WTC11 (cell line): ENCODE data around the gene C6orf118. TPM values are rescaled to one million over a fixed set of nuclear protein-coding genes. Genes with fewer than 3 reads are reported as not detected.
A peak's percentile ranks its signal among the peaks of the same experiment; 100 is the strongest.

ENCODE experiments used
- ATAC-seq: fragments of 200-7000 bp; cut with Tn5 transposase; 2 replicates; pipeline ENCODE4 v1.10.0; 2021; ENCODE audit warnings: mild to moderate bottlenecking, moderate library complexity
- CTCF ChIA-PET: fragments of 300-600 bp; sonication (Branson Sonifier 250); formaldehyde crosslinking; loops from one replicate; lab custom pipeline; 2021; ENCODE audit warnings: antibody characterized with exemption; lab: Charles Lee
- POLR2A ChIA-PET: fragments of 350-600 bp; sonication (Branson Sonifier 250); formaldehyde crosslinking; loops from one replicate; lab custom pipeline; 2021; ENCODE audit warnings: antibody characterized with exemption; lab: Charles Lee
- DNase-seq: peaks from one replicate; pipeline ENCODE4 v3.0.0; 2021; ENCODE audit warnings: low spot score
- H3K27ac Mint-ChIP-seq: 2 replicates; pipeline ENCODE4 v1.8.0; 2021; ENCODE audit warnings: mixed read lengths
- H3K27me3 Mint-ChIP-seq: 2 replicates; pipeline ENCODE4 v1.8.0; 2021; ENCODE audit warnings: low read depth, mild to moderate bottlenecking, moderate library complexity, mixed read lengths
- H3K36me3 Mint-ChIP-seq: 2 replicates; pipeline ENCODE4 v1.8.0; 2021; ENCODE audit warnings: mixed read lengths
- H3K4me1 Mint-ChIP-seq: 2 replicates; pipeline ENCODE4 v1.8.0; 2022; ENCODE audit warnings: mixed read lengths
- H3K4me3 Mint-ChIP-seq: 2 replicates; pipeline ENCODE4 v1.8.0; 2021; ENCODE audit warnings: mild to moderate bottlenecking, moderate library complexity, mixed read lengths
- H3K9me3 Mint-ChIP-seq: 2 replicates; pipeline ENCODE4 v1.8.0; 2021; ENCODE audit warnings: mixed read lengths
- ATF1 ChIP-seq: sonication (generic); formaldehyde crosslinking; IDR thresholded peaks from 2 replicates; pipeline ENCODE4 v1.8.1; 2023; ENCODE audit warnings: mild to moderate bottlenecking, moderate library complexity, missing genetic modification reagents
- CBFB ChIP-seq: sonication (generic); formaldehyde crosslinking; IDR thresholded peaks from 2 replicates; pipeline ENCODE4 v1.8.1; 2022; ENCODE audit warnings: mild to moderate bottlenecking, low read depth, missing genetic modification reagents
- ESRRA ChIP-seq: sonication (generic); formaldehyde crosslinking; IDR thresholded peaks from 2 replicates; pipeline ENCODE4 v1.8.1; 2022; ENCODE audit warnings: mild to moderate bottlenecking, missing genetic modification reagents, borderline replicate concordance
- ETV6 ChIP-seq: sonication (generic); formaldehyde crosslinking; IDR thresholded peaks from 2 replicates; pipeline ENCODE4 v1.8.1; 2022; ENCODE audit warnings: mild to moderate bottlenecking, missing genetic modification reagents
- FOXJ3 ChIP-seq: sonication (generic); formaldehyde crosslinking; IDR thresholded peaks from 2 replicates; pipeline ENCODE4 v1.9.0; 2021; ENCODE audit warnings: missing genetic modification reagents, mild to moderate bottlenecking, borderline replicate concordance
- FOXK1 ChIP-seq: sonication (generic); formaldehyde crosslinking; IDR thresholded peaks from 2 replicates; pipeline ENCODE4 v1.8.0; 2022; ENCODE audit warnings: mild to moderate bottlenecking, moderate library complexity, missing genetic modification reagents
- FOXP1 ChIP-seq: sonication (generic); formaldehyde crosslinking; IDR thresholded peaks from 2 replicates; pipeline ENCODE4 v1.8.0; 2022; ENCODE audit warnings: missing genetic modification reagents, mild to moderate bottlenecking, moderate library complexity, borderline replicate concordance
- GTF2I ChIP-seq: fragments of 250-450 bp; sonication (Bioruptor Pico); conservative IDR thresholded peaks from 2 replicates; pipeline ENCODE4 v1.4.0; 2021; ENCODE audit warnings: mild to moderate bottlenecking
- MYBL2 ChIP-seq: sonication (generic); formaldehyde crosslinking; IDR thresholded peaks from 2 replicates; pipeline ENCODE4 v1.8.1; 2023; ENCODE audit warnings: mild to moderate bottlenecking, moderate library complexity, missing genetic modification reagents
- NFE2L1 ChIP-seq: sonication (generic); formaldehyde crosslinking; IDR thresholded peaks from 2 replicates; pipeline ENCODE4 v1.8.1; 2023; ENCODE audit warnings: missing genetic modification reagents
- NFYB ChIP-seq: sonication (generic); formaldehyde crosslinking; conservative IDR thresholded peaks from 2 replicates; pipeline ENCODE4 v1.8.0; 2022; ENCODE audit warnings: low read depth, missing genetic modification reagents
- NR1H2 ChIP-seq: sonication (generic); formaldehyde crosslinking; IDR thresholded peaks from 2 replicates; pipeline ENCODE4 v1.9.0; 2021; ENCODE audit warnings: mild to moderate bottlenecking, moderate library complexity, missing genetic modification reagents
- SMAD4 ChIP-seq: sonication (generic); formaldehyde crosslinking; IDR thresholded peaks from 2 replicates; pipeline ENCODE4 v1.8.0; 2022; ENCODE audit warnings: mild to moderate bottlenecking, missing genetic modification reagents
- TEAD4 ChIP-seq: sonication (generic); formaldehyde crosslinking; IDR thresholded peaks from 2 replicates; pipeline ENCODE4 v1.8.0; 2022; ENCODE audit warnings: mild to moderate bottlenecking, missing genetic modification reagents
- ZNF121 ChIP-seq: sonication (generic); formaldehyde crosslinking; IDR thresholded peaks from 2 replicates; pipeline ENCODE4 v1.8.0; 2023; ENCODE audit warnings: missing genetic modification reagents
- ZNF138 ChIP-seq: sonication (generic); formaldehyde crosslinking; conservative IDR thresholded peaks from 2 replicates; pipeline ENCODE4 v1.8.1; 2022; ENCODE audit warnings: mild to moderate bottlenecking, moderate library complexity, missing genetic modification reagents
- ZNF423 ChIP-seq: fragments of 250-450 bp; sonication (Bioruptor Pico); IDR thresholded peaks from 2 replicates; pipeline ENCODE4 v2.1.2; 2022; ENCODE audit warnings: mild to moderate bottlenecking, moderate library complexity
- ZNF671 ChIP-seq: fragments of 250-450 bp; sonication (Bioruptor Pico); IDR thresholded peaks from 2 replicates; pipeline ENCODE4 v1.8.0; 2021; ENCODE audit warnings: mild to moderate bottlenecking
- total RNA-seq: library from RNA; stranded (reverse); gene quantifications from 3 replicates; pipeline ENCODE4 v1.2.3, GENCODE V29; 2021
- TF ChIP-seq, protein P1 (sequence below): sonication (generic); formaldehyde crosslinking; IDR thresholded peaks from 2 replicates; pipeline ENCODE4 v1.8.0; 2023; ENCODE audit warnings: missing genetic modification reagents
- TF ChIP-seq, protein P2 (sequence below): sonication (generic); formaldehyde crosslinking; IDR thresholded peaks from 2 replicates; pipeline ENCODE4 v1.8.0; 2023; ENCODE audit warnings: mild to moderate bottlenecking, missing genetic modification reagents
- TF ChIP-seq, protein P3 (sequence below): fragments of 250-450 bp; sonication (Bioruptor Pico); IDR thresholded peaks from 2 replicates; pipeline ENCODE4 v1.8.0; 2021; ENCODE audit warnings: mild to moderate bottlenecking
- TF ChIP-seq, protein P4 (sequence below): sonication (generic); formaldehyde crosslinking; IDR thresholded peaks from 2 replicates; pipeline ENCODE4 v1.8.0; 2022; ENCODE audit warnings: mild to moderate bottlenecking, missing genetic modification reagents
- TF ChIP-seq, protein P5 (sequence below): sonication (generic); formaldehyde crosslinking; conservative IDR thresholded peaks from 2 replicates; pipeline ENCODE4 v1.8.1; 2022; ENCODE audit warnings: mild to moderate bottlenecking, missing genetic modification reagents
- TF ChIP-seq, protein P6 (sequence below): fragments of 250-450 bp; sonication (Bioruptor Pico); IDR thresholded peaks from 2 replicates; pipeline ENCODE4 v1.9.0; 2021; ENCODE audit warnings: mild to moderate bottlenecking

Gene C6orf118
- total RNA-seq, 1 experiment from 2014 or later = 0.22 TPM

DNA sequence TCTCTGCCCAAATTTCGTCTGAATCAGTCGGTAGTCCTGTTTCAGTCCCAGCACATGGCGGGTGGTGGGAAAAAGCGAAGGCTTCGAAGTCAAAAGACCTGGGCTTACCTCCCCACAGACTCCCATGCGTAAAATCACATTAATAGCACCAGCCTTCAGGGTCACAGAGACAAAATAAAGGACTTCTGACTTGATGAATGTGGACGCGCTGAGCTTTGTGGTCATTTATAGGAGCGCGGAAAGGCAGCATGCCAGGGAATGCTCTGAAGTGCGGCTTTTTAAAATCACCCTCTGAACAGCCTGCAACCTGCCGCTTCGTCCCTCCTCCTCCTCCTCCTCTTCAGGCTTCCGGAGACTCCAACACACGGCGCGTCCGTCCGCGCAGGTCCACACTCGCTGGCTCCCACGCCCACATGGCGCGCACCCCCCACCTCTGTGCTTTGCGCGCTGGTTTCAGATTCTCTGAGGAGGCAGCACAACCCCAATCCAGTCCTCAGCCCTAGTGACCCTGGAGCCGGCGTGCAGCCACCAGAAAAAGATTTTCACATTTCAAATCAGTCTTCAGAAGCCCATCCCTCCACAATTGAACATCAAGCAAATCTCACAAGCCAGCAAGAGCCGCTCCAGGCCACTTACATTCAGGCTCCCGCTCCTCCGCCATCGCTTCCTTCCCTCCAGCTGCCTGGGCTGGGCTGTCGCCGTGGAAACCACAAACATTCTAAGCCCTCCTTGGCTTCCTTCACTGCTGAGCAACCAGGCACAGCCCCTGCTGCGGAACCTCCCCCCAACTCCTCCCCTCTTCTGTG, at the start of gene C6orf118 (continued):
- 0 out of 2 replicates have a peak, but pooled peaks have one; percentile 36 for TF ChIP-seq FOXP1 (CRISPR knock-in tag)
- no peak for TF ChIP-seq ZNF671 (CRISPR knock-in tag)
- TF ChIP-seq MYBL2 (CRISPR knock-in tag) = 0 out of 2 replicates have a peak, but pooled peaks have one; percentile 32
- no peak for TF ChIP-seq CBFB (CRISPR knock-in tag)
- TF ChIP-seq NFYB (CRISPR knock-in tag) = no peak
- no peak for TF ChIP-seq NR1H2
- TF ChIP-seq, protein P1, sequence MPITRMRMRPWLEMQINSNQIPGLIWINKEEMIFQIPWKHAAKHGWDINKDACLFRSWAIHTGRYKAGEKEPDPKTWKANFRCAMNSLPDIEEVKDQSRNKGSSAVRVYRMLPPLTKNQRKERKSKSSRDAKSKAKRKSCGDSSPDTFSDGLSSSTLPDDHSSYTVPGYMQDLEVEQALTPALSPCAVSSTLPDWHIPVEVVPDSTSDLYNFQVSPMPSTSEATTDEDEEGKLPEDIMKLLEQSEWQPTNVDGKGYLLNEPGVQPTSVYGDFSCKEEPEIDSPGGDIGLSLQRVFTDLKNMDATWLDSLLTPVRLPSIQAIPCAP (CRISPR knock-in tag) = 0 out of 2 replicates have a peak, but pooled peaks have one; percentile 47
- TF ChIP-seq, protein P2, sequence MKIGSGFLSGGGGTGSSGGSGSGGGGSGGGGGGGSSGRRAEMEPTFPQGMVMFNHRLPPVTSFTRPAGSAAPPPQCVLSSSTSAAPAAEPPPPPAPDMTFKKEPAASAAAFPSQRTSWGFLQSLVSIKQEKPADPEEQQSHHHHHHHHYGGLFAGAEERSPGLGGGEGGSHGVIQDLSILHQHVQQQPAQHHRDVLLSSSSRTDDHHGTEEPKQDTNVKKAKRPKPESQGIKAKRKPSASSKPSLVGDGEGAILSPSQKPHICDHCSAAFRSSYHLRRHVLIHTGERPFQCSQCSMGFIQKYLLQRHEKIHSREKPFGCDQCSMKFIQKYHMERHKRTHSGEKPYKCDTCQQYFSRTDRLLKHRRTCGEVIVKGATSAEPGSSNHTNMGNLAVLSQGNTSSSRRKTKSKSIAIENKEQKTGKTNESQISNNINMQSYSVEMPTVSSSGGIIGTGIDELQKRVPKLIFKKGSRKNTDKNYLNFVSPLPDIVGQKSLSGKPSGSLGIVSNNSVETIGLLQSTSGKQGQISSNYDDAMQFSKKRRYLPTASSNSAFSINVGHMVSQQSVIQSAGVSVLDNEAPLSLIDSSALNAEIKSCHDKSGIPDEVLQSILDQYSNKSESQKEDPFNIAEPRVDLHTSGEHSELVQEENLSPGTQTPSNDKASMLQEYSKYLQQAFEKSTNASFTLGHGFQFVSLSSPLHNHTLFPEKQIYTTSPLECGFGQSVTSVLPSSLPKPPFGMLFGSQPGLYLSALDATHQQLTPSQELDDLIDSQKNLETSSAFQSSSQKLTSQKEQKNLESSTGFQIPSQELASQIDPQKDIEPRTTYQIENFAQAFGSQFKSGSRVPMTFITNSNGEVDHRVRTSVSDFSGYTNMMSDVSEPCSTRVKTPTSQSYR (CRISPR knock-in tag) = no peak
- TF ChIP-seq FOXJ3 = no peak
- no peak for TF ChIP-seq ESRRA (CRISPR knock-in tag)
- TF ChIP-seq ZNF138 (CRISPR knock-in tag) = no peak
- TF ChIP-seq, protein P3, sequence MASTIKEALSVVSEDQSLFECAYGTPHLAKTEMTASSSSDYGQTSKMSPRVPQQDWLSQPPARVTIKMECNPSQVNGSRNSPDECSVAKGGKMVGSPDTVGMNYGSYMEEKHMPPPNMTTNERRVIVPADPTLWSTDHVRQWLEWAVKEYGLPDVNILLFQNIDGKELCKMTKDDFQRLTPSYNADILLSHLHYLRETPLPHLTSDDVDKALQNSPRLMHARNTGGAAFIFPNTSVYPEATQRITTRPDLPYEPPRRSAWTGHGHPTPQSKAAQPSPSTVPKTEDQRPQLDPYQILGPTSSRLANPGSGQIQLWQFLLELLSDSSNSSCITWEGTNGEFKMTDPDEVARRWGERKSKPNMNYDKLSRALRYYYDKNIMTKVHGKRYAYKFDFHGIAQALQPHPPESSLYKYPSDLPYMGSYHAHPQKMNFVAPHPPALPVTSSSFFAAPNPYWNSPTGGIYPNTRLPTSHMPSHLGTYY (CRISPR knock-in tag) = no peak
- TF ChIP-seq FOXK1 (CRISPR knock-in tag) = no peak
- TF ChIP-seq ETV6 (CRISPR knock-in tag) = 0 out of 2 replicates have a peak, but pooled peaks have one; percentile 25
- TF ChIP-seq, protein P4, sequence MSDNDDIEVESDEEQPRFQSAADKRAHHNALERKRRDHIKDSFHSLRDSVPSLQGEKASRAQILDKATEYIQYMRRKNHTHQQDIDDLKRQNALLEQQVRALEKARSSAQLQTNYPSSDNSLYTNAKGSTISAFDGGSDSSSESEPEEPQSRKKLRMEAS (CRISPR knock-in tag) = peak; percentile 77; the same call in 1 of the 2 replicates

DNA sequence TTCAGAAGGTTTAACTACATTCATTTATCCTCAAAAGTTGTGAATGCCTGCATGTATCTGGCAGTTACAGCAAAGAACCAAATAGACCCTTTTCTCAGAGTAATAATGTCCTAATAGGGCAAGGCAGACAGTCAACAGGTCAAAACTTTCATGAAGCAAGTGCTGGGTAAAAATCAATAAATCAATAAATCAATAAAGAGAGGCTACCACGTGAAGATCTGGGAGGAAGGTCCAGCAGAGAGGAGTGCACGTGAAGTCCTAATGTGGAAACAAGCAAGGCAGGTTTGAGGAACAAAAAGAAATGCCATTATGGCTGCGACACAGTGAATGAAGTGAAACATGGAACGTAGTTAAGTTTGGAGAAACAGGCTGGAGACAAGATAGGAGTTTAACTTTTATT, 36.3 kb upstream of the C6orf118 start:
- H3K27ac Mint-ChIP-seq = no peak overlapping the region
- ATAC-seq (no peak), DNase-seq (no peak)
- no peaks in the 10 kb centered on the region for H3K27me3 Mint-ChIP-seq
- ChIA-PET POLR2A (no interaction called here), CTCF (no interaction called here)
- H3K9me3 Mint-ChIP-seq = peaks cover 24% of the 10 kb centered on the region
- peaks cover 19% of the 10 kb centered on the region for H3K36me3 Mint-ChIP-seq
- no peak for TF ChIP-seq ZNF423 (CRISPR knock-in tag)
- no peak for TF ChIP-seq ATF1 (CRISPR knock-in tag)
- no peak overlapping the region for H3K4me3 Mint-ChIP-seq
- H3K4me1 Mint-ChIP-seq = peaks cover 19% of the 10 kb centered on the region

DNA sequence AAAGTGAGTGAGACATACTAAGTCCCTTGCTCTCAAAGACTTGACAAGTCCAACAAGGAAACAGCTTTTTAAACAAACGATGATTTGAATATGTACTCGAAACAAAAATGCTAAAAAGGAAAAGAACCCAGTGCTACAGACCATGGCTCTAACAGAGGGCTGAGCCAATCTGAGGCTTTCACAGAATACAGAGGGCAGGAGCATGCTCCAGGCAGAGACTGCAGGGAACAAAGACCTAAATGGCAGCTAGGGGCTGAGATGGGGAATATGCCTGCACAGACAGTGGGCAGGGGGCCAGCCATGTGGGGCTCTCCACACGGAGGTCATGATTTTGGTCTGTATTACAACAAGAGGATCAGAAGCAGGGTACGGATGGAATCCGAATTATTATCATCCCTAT, 31.1 kb upstream of the C6orf118 start:
- DNase-seq = no peak
- CTCF ChIA-PET = no interaction called here
- no peak overlapping the region for H3K4me3 Mint-ChIP-seq
- no peak overlapping the region; the same call in 1 of the 2 replicates for H3K27ac Mint-ChIP-seq
- peaks cover 19% of the 10 kb centered on the region for H3K4me1 Mint-ChIP-seq
- no peaks in the 10 kb centered on the region for H3K36me3 Mint-ChIP-seq
- H3K27me3 Mint-ChIP-seq = no peaks in the 10 kb centered on the region
- no peaks in the 10 kb centered on the region for H3K9me3 Mint-ChIP-seq
- TF ChIP-seq FOXK1 (CRISPR knock-in tag) = no peak
- no peak for TF ChIP-seq CBFB (CRISPR knock-in tag)
- no peak for TF ChIP-seq ZNF121 (CRISPR knock-in tag)
- TF ChIP-seq GTF2I = no peak
- TF ChIP-seq, protein P5, sequence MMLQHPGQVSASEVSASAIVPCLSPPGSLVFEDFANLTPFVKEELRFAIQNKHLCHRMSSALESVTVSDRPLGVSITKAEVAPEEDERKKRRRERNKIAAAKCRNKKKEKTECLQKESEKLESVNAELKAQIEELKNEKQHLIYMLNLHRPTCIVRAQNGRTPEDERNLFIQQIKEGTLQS (CRISPR knock-in tag) = no peak
- TF ChIP-seq, protein P4 (CRISPR knock-in tag) = no peak
- TF ChIP-seq SMAD4 = no peak
- no peak for TF ChIP-seq TEAD4 (CRISPR knock-in tag)
- TF ChIP-seq FOXP1 (CRISPR knock-in tag) = no peak
- TF ChIP-seq, protein P6, sequence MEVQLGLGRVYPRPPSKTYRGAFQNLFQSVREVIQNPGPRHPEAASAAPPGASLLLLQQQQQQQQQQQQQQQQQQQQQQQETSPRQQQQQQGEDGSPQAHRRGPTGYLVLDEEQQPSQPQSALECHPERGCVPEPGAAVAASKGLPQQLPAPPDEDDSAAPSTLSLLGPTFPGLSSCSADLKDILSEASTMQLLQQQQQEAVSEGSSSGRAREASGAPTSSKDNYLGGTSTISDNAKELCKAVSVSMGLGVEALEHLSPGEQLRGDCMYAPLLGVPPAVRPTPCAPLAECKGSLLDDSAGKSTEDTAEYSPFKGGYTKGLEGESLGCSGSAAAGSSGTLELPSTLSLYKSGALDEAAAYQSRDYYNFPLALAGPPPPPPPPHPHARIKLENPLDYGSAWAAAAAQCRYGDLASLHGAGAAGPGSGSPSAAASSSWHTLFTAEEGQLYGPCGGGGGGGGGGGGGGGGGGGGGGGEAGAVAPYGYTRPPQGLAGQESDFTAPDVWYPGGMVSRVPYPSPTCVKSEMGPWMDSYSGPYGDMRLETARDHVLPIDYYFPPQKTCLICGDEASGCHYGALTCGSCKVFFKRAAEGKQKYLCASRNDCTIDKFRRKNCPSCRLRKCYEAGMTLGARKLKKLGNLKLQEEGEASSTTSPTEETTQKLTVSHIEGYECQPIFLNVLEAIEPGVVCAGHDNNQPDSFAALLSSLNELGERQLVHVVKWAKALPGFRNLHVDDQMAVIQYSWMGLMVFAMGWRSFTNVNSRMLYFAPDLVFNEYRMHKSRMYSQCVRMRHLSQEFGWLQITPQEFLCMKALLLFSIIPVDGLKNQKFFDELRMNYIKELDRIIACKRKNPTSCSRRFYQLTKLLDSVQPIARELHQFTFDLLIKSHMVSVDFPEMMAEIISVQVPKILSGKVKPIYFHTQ (CRISPR knock-in tag) = no peak
- TF ChIP-seq NFE2L1 = no peak
- ATAC-seq = peak; percentile 77
- POLR2A ChIA-PET = no interaction called here
